GM18907 (cell line): Measurements from ENCODE around the gene HTR2B.
"Not testable (repeated sequence)": the region's sequence is repeated elsewhere in the genome, so short reads cannot be mapped to it uniquely, and the experiment has no call there.

ENCODE experiments used
- ATAC-seq: cut with Tn5 transposase; IDR thresholded peaks from one replicate; pipeline ENCODE4 v1.9.1; 2021; ENCODE audit warnings: mild to moderate bottlenecking, moderate library complexity; ENCODE audit not compliant: unreplicated experiment

HTR2B gene

GRCh38 chr2:231124838-231125568 lies at the start of gene HTR2B:
TSS of gene HTR2B (minus strand) at chr2:231125042. CDS start at chr2:231123764, 1,278 bp downstream.
- ATAC-seq, result no peak

- ATAC-seq, result no peak
These were observed 49.4 kb upstream of the HTR2B start for GRCh38 chr2:231174211-231174651.

GRCh38 chr2:231172025-231172424 lies 47.2 kb upstream of the HTR2B start:
- no peak for ATAC-seq

GRCh38 chr2:231170055-231170454 lies 45.2 kb upstream of the HTR2B start:
- no peak for ATAC-seq

- no peak for ATAC-seq
These were observed 44.6 kb upstream of the HTR2B start for GRCh38 chr2:231169488-231169887.

- no peak for ATAC-seq
These were observed 43.8 kb upstream of the HTR2B start for GRCh38 chr2:231168460-231169139.

GRCh38 chr2:231167745-231168459 lies 43.1 kb upstream of the HTR2B start:
- no peak for ATAC-seq

- no peak for ATAC-seq
These were observed 38.7 kb upstream of the HTR2B start for GRCh38 chr2:231163414-231164095.

GRCh38 chr2:231163011-231163410 lies 38.2 kb upstream of the HTR2B start:
- ATAC-seq, result no peak

- no peak for ATAC-seq
These were observed 37.1 kb upstream of the HTR2B start for GRCh38 chr2:231161877-231162329.

GRCh38 chr2:231161252-231161839 lies 36.5 kb upstream of the HTR2B start:
- no peak for ATAC-seq

GRCh38 chr2:231160701-231161100 lies 35.9 kb upstream of the HTR2B start:
- ATAC-seq, result no peak

- ATAC-seq, result no peak
These were observed 34.5 kb upstream of the HTR2B start for GRCh38 chr2:231159306-231159705.

GRCh38 chr2:231152800-231153557 lies 28.1 kb upstream of the HTR2B start:
- ATAC-seq, result no peak

GRCh38 chr2:231146665-231147064 lies 21.8 kb upstream of the HTR2B start:
- no peak for ATAC-seq

- ATAC-seq, result no peak
These were observed 20.1 kb upstream of the HTR2B start for GRCh38 chr2:231144896-231145295.

- ATAC-seq, result not testable (repeated sequence)
These were observed 16.0 kb upstream of the HTR2B start for GRCh38 chr2:231140808-231141207.

GRCh38 chr2:231139796-231140195 lies 15.0 kb upstream of the HTR2B start:
- no peak for ATAC-seq

GRCh38 chr2:231138699-231139098 lies 13.9 kb upstream of the HTR2B start:
- no peak for ATAC-seq
